A673 (cell line): Measurements from ENCODE around the gene INTS11.

ENCODE experiments used
- EZH2 ChIP-seq: fragments of 200-600 bp; sonication (generic); IDR thresholded peaks from 2 replicates; pipeline ENCODE4 v1.6.1; 2017; ENCODE audit warnings: borderline replicate concordance, low read depth, mild to moderate bottlenecking, mixed read lengths, antibody characterized with exemption, low read length; ENCODE audit not compliant: poor library complexity, severe bottlenecking
- TF ChIP-seq, protein P1 (sequence below): fragments of 300-800, 200-600 bp; sonication (generic); conservative IDR thresholded peaks from 2 replicates; pipeline ENCODE4 v1.5.1; 2017; ENCODE audit warnings: low read depth, mild to moderate bottlenecking, antibody characterized with exemption, low read length, moderate library complexity, mixed read lengths

DNA sequence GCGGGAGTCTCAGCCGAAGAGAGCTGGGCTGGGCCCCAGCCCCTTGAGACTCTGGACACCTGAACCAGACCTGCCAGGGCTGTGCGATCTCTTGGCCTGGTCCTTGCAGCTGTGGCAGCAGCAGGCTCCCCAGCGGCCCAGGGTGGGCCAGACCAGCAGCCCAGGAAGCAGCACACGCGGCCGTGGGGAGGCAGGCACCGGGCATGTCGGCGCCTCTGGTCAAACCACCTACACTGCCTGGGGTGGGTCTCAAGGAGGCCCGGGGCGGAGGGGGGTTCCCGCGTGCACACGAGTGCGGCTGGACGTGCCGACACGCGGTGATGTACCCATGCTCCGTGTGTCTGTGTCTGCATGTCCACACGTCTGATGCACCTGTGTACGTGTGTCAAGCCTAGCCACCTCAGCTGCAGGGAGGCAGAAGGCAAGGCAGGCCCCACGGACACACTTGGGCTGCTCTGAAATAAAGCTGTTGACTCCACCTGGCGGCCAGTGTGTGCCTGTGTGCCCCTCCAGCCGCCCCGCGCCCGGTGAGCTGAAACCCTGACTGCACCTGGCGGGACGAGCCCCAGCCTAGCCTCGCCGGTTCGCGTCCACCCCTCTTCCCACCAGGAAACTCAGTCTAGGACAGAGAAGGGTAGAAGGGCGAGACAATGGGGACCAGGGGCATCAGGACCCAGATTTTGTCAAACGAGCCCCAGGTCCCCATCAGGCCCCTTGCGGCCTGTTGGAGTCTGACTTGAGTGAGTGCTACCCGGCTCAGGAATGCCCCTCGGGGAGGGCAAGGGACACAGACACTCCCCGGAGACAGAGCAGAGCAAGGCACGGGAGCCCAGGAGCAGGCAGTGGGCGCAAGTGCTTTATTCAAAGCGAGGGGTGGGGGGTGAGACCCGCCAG is 32.7 kb downstream of the INTS11 start:
- TF ChIP-seq, protein P1, sequence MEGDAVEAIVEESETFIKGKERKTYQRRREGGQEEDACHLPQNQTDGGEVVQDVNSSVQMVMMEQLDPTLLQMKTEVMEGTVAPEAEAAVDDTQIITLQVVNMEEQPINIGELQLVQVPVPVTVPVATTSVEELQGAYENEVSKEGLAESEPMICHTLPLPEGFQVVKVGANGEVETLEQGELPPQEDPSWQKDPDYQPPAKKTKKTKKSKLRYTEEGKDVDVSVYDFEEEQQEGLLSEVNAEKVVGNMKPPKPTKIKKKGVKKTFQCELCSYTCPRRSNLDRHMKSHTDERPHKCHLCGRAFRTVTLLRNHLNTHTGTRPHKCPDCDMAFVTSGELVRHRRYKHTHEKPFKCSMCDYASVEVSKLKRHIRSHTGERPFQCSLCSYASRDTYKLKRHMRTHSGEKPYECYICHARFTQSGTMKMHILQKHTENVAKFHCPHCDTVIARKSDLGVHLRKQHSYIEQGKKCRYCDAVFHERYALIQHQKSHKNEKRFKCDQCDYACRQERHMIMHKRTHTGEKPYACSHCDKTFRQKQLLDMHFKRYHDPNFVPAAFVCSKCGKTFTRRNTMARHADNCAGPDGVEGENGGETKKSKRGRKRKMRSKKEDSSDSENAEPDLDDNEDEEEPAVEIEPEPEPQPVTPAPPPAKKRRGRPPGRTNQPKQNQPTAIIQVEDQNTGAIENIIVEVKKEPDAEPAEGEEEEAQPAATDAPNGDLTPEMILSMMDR: peak; percentile 63
- TF ChIP-seq EZH2: no peak
